ENCODE results near the gene LLGL2. TPM values are rescaled to one million over a fixed set of nuclear protein-coding genes. Genes with fewer than 3 reads are reported as not detected.

Gene LLGL2
- total RNA-seq, 2 experiments from 2014 or later, result 7.1 to 9.6 TPM

DNA sequence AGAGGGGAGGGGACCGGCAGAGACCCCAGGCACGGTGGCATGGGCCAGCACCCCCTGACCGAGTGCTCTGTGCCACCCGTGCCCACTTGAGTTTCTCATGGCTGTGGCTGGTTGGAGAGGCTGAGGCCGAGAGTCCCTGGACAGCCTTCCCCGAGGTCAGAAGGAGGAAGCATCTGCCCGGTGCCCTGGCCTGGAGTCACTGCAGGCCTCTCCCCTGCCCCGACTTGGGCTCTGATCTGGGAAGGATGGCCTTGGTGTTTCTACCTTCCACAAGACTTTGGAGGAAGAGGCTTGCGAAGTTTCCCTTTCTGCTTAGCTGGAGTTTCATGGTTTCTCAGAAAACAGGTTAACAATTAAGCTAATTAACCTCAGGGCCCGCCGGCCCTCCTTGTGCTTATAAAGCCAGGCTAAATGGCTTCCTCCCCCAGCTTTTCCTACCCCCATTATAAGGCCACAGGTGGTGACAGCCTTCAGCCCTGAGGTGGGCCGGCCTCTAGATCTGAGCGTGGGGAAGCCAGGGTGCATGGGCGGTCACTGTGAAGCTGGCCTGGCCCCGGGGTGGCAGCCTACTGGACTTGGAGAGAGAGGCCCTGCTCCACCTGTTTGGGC, 17.3 kb downstream of the LLGL2 start:
- DNase-seq (no peak), ATAC-seq (no peak)
- no peak overlapping the region for H3K27ac Mint-ChIP-seq
- no peaks in the 10 kb centered on the region for H3K36me3 Mint-ChIP-seq (ENCODE audit: low read depth)
- H3K9me3 Mint-ChIP-seq (ENCODE audit: low read depth), result no peaks in the 10 kb centered on the region
- POLR2A ChIA-PET, result interaction anchor here (0.7 kb wide), 1 partner anchor 58 kb away, joined by 3 read pairs; no protein-coding TSS in a partner anchor
- H3K4me1 Mint-ChIP-seq, result no peaks in the 10 kb centered on the region
- H3K4me3 Mint-ChIP-seq, result no peak overlapping the region
- H3K27me3 Mint-ChIP-seq, result no peaks in the 10 kb centered on the region
- intact Hi-C loops (cut with DNase I, micrococcal nuclease), result no loop called here
- CTCF ChIA-PET, result interaction anchor here (0.6 to 1.5 kb wide), 2 partner anchors 78 to 90 kb away, joined by 3 to 4 read pairs; partner anchors contain the start of gene SMIM5

- ChIA-PET CTCF (no interaction called here), POLR2A (interaction anchor here (0.5 kb wide), 1 partner anchor 89 kb away, joined by 3 read pairs; the partner anchor contains the start of gene SMIM5)
- ATAC-seq, result no peak
Measured at GRCh38 chr17:75544250-75544649, 18.8 kb downstream of the LLGL2 start.

DNA sequence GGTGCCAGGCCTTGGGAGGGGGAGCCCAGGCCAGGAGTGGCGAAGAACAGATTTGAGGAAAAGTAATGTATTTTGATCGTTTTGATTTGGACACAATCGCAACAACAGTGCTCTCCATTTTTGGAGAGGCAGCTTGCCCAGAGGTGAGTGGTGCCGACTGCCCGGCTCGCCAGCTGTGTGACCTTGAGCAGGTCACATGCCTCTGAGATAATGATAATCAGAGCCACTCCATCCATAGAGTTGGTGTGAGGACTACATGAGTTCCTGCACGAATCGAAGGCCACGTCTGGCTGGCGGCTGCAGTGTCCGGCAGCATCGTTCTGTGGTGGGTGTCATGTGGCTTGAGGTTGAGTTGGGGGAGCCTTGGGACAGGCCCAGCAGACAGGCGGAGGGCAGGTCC, 20.7 kb downstream of the LLGL2 start:
- H3K4me3 Mint-ChIP-seq, result no peak overlapping the region
- no peaks in the 10 kb centered on the region for H3K36me3 Mint-ChIP-seq (ENCODE audit: low read depth)
- no peaks in the 10 kb centered on the region for H3K27me3 Mint-ChIP-seq
- intact Hi-C loops (cut with DNase I, micrococcal nuclease), result no loop called here
- POLR2A ChIA-PET, result no interaction called here
- no peak overlapping the region for H3K27ac Mint-ChIP-seq
- H3K9me3 Mint-ChIP-seq (ENCODE audit: low read depth), result no peaks in the 10 kb centered on the region
- no peaks in the 10 kb centered on the region for H3K4me1 Mint-ChIP-seq
- ATAC-seq (no peak), DNase-seq (no peak)
- CTCF ChIA-PET, result interaction anchor here (0.7 kb wide), 1 partner anchor 108 kb away, joined by 4 read pairs; no protein-coding TSS in a partner anchor

More at GRCh38 chr17:75544250-75544649, 18.8 kb downstream of the LLGL2 start:
- H3K27ac Mint-ChIP-seq, result no peak overlapping the region
- H3K9me3 Mint-ChIP-seq (ENCODE audit: low read depth), result no peaks in the 10 kb centered on the region
- no peak overlapping the region for H3K4me3 Mint-ChIP-seq
- intact Hi-C loops (cut with DNase I, micrococcal nuclease), result no loop called here
- no peaks in the 10 kb centered on the region for H3K27me3 Mint-ChIP-seq
- no peak for DNase-seq
- no peaks in the 10 kb centered on the region for H3K4me1 Mint-ChIP-seq
- H3K36me3 Mint-ChIP-seq (ENCODE audit: low read depth), result no peaks in the 10 kb centered on the region

DNA sequence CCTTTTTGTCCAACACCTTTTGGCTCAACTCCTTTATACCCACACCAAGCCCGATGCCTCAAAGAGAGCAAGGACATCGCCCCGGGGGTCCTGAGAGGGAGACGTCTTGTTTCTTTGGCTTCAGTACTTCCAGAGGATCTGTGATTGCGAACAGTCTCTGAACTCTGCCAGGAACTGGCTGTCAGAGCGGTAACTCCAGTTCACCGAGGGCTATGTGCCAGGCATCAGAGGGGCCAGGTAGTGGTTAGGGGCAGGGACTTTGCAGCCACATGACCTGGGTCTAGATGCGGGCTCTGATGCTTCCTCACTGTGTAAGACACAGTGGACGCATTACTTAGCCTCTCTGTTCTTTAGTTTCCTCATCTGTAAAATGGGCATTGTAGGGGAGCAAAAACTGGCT, 21.6 kb downstream of the LLGL2 start:
- Mint-ChIP-seq H3K4me3 (no peak overlapping the region), H3K36me3 (ENCODE audit: low read depth) (no peaks in the 10 kb centered on the region), H3K27me3 (no peaks in the 10 kb centered on the region), H3K27ac (no peak overlapping the region), H3K9me3 (ENCODE audit: low read depth) (no peaks in the 10 kb centered on the region), H3K4me1 (no peaks in the 10 kb centered on the region)
- CTCF ChIA-PET, result interaction anchor here (0.7 kb wide), 1 partner anchor 107 kb away, joined by 4 read pairs; no protein-coding TSS in a partner anchor
- POLR2A ChIA-PET, result no interaction called here
- intact Hi-C loops (cut with DNase I, micrococcal nuclease), result no loop called here
- no peak for DNase-seq
- ATAC-seq, result no peak

DNA sequence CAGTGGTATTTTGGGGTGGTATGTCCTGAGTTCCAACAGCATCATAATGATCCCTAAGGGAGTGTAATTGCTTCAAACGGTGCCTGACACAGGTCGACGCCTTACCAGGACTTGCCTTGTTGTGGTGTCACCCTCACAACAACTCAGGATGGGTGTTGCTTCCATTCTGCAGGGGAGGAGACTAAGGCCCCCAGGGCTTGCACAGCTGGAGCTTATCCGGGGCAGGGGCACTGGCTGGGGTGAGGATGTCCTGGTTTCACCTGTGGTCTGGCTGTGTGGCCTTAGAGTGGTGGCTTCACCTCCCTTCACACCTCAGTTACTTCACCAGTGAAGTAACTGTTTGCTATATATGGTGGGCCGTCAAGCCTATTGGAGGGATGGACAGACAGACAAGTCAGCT, 23.3 kb downstream of the LLGL2 start:
- DNase-seq, result no peak
- ChIA-PET CTCF (no interaction called here), POLR2A (no interaction called here)
- Mint-ChIP-seq H3K27ac (no peak overlapping the region), H3K4me3 (no peak overlapping the region), H3K9me3 (ENCODE audit: low read depth) (no peaks in the 10 kb centered on the region), H3K36me3 (ENCODE audit: low read depth) (no peaks in the 10 kb centered on the region), H3K27me3 (no peaks in the 10 kb centered on the region), H3K4me1 (no peaks in the 10 kb centered on the region)
- intact Hi-C loops (cut with DNase I, micrococcal nuclease), result no loop called here
- ATAC-seq, result no peak

GRCh38 chr17:75549246-75550138, 24.0 kb downstream of the LLGL2 start:
- ChIA-PET CTCF (interaction anchor here (0.5 kb wide), 1 partner anchor 23 kb away, joined by 4 read pairs; no protein-coding TSS in a partner anchor), POLR2A (no interaction called here)
- no peaks in the 10 kb centered on the region for H3K4me1 Mint-ChIP-seq
- ATAC-seq (no peak), DNase-seq (no peak)
- H3K9me3 Mint-ChIP-seq (ENCODE audit: low read depth), result no peaks in the 10 kb centered on the region
- H3K27ac Mint-ChIP-seq, result no peak overlapping the region
- H3K4me3 Mint-ChIP-seq, result no peak overlapping the region
- no peaks in the 10 kb centered on the region for H3K27me3 Mint-ChIP-seq
- intact Hi-C loops (cut with DNase I, micrococcal nuclease), result loop anchor here in 1 of 2 experiments (5.0 kb wide), 1 partner anchor 143 kb away; no protein-coding TSS in a partner anchor
- no peaks in the 10 kb centered on the region for H3K36me3 Mint-ChIP-seq (ENCODE audit: low read depth)

DNA sequence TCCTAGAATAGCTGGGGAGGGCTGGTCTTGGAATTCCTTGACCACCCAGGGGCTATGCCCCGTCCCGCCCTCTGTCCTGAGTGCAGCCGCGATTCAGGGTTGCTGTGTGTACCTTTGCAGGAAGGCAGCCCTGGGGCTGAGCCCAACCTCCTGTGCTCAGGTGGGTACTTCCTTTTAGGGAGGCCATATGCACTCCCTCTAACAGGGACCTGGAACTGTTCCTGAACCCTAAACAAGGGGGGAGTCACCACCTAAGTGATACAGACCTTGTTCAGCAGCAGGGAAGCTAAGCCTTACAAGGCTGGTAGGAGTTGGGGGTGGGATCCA, 24.6 kb downstream of the LLGL2 start:
- no peaks in the 10 kb centered on the region for H3K36me3 Mint-ChIP-seq (ENCODE audit: low read depth)
- ChIA-PET POLR2A (no interaction called here), CTCF (no interaction called here)
- no peak overlapping the region for H3K4me3 Mint-ChIP-seq
- intact Hi-C loops (cut with DNase I, micrococcal nuclease), result loop anchor here in 1 of 2 experiments (5.0 kb wide), 1 partner anchor 142 kb away; no protein-coding TSS in a partner anchor
- H3K27me3 Mint-ChIP-seq, result no peaks in the 10 kb centered on the region
- H3K9me3 Mint-ChIP-seq (ENCODE audit: low read depth), result no peaks in the 10 kb centered on the region
- no peak overlapping the region for H3K27ac Mint-ChIP-seq
- H3K4me1 Mint-ChIP-seq, result no peaks in the 10 kb centered on the region
- no peak for DNase-seq
- no peak for ATAC-seq

DNA sequence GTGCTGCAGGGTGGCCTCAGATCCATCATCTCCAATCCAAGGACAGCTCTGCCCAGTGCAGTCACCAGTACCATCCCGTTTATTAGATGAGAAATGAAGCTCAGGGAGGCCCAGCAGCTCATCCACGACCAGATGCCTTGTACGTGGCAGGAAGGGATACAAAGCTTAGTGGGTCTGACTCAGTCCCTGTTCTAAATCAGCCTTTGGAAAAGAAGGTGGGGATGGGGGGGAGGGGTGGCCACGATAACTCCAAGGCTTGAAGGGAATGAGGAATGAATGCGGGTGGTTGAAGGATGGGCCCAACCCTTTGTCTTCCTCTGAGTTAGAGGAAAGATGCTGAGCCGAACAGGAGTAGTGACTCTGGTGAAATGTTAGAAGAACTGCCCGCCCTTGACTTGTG, 25.8 kb downstream of the LLGL2 start:
- ATAC-seq (no peak), DNase-seq (no peak)
- Mint-ChIP-seq H3K9me3 (ENCODE audit: low read depth) (no peaks in the 10 kb centered on the region), H3K4me1 (no peaks in the 10 kb centered on the region), H3K36me3 (ENCODE audit: low read depth) (no peaks in the 10 kb centered on the region), H3K27me3 (no peaks in the 10 kb centered on the region), H3K27ac (no peak overlapping the region), H3K4me3 (no peak overlapping the region)
- intact Hi-C loops (cut with DNase I, micrococcal nuclease), result loop anchor here in 1 of 2 experiments (5.0 kb wide), 1 partner anchor 141 kb away; no protein-coding TSS in a partner anchor
- CTCF ChIA-PET, result no interaction called here
- POLR2A ChIA-PET, result no interaction called here

- H3K4me3 Mint-ChIP-seq, result no peak overlapping the region
- ChIA-PET CTCF (interaction anchor here (0.6 to 1.0 kb wide), 2 partner anchors 17 to 71 kb away, joined by 3 to 4 read pairs; no protein-coding TSS in a partner anchor), POLR2A (no interaction called here)
- no peaks in the 10 kb centered on the region for H3K4me1 Mint-ChIP-seq
- no peaks in the 10 kb centered on the region for H3K9me3 Mint-ChIP-seq (ENCODE audit: low read depth)
- DNase-seq (no peak), ATAC-seq (no peak)
- H3K36me3 Mint-ChIP-seq (ENCODE audit: low read depth), result no peaks in the 10 kb centered on the region
- intact Hi-C loops (cut with DNase I, micrococcal nuclease), result loop anchor here in 1 of 2 experiments (5.0 kb wide), 1 partner anchor 140 kb away; no protein-coding TSS in a partner anchor
- H3K27me3 Mint-ChIP-seq, result no peaks in the 10 kb centered on the region
- no peak overlapping the region for H3K27ac Mint-ChIP-seq
Measured at GRCh38 chr17:75552425-75553294, 27.2 kb downstream of the LLGL2 start.

- intact Hi-C loops (cut with DNase I, micrococcal nuclease), result loop anchor here in 1 of 2 experiments (5.0 kb wide), 1 partner anchor 139 kb away; no protein-coding TSS in a partner anchor
- Mint-ChIP-seq H3K36me3 (ENCODE audit: low read depth) (no peaks in the 10 kb centered on the region), H3K27me3 (no peaks in the 10 kb centered on the region), H3K9me3 (ENCODE audit: low read depth) (no peaks in the 10 kb centered on the region), H3K4me1 (no peaks in the 10 kb centered on the region), H3K4me3 (no peak overlapping the region), H3K27ac (no peak overlapping the region)
- CTCF ChIA-PET, result interaction anchor here (1.0 kb wide), 1 partner anchor 18 kb away, joined by 3 read pairs; no protein-coding TSS in a partner anchor
- DNase-seq (no peak), ATAC-seq (no peak)
- POLR2A ChIA-PET, result no interaction called here
Measured at GRCh38 chr17:75553295-75554110, 28.0 kb downstream of the LLGL2 start.
